WTC11 (cell line): ENCODE measurements around the gene CELSR1. TPM values are rescaled to one million over a fixed set of nuclear protein-coding genes. Genes with fewer than 3 reads are reported as not detected.

Source experiments
- ATAC-seq: fragments of 200-7000 bp; cut with Tn5 transposase; 2 replicates; pipeline ENCODE4 v1.10.0; 2021; ENCODE audit warnings: mild to moderate bottlenecking, moderate library complexity
- CTCF ChIA-PET: fragments of 300-600 bp; sonication (Branson Sonifier 250); formaldehyde crosslinking; loops from one replicate; lab custom pipeline; 2021; ENCODE audit warnings: antibody characterized with exemption; lab: Charles Lee
- POLR2A ChIA-PET: fragments of 350-600 bp; sonication (Branson Sonifier 250); formaldehyde crosslinking; loops from one replicate; lab custom pipeline; 2021; ENCODE audit warnings: antibody characterized with exemption; lab: Charles Lee
- DNase-seq: peaks from one replicate; pipeline ENCODE4 v3.0.0; 2021; ENCODE audit warnings: low spot score
- H3K27ac Mint-ChIP-seq: 2 replicates; pipeline ENCODE4 v1.8.0; 2021; ENCODE audit warnings: mixed read lengths
- H3K27me3 Mint-ChIP-seq: 2 replicates; pipeline ENCODE4 v1.8.0; 2021; ENCODE audit warnings: low read depth, mild to moderate bottlenecking, moderate library complexity, mixed read lengths
- H3K36me3 Mint-ChIP-seq: 2 replicates; pipeline ENCODE4 v1.8.0; 2021; ENCODE audit warnings: mixed read lengths
- H3K4me1 Mint-ChIP-seq: 2 replicates; pipeline ENCODE4 v1.8.0; 2022; ENCODE audit warnings: mixed read lengths
- H3K4me3 Mint-ChIP-seq: 2 replicates; pipeline ENCODE4 v1.8.0; 2021; ENCODE audit warnings: mild to moderate bottlenecking, moderate library complexity, mixed read lengths
- H3K9me3 Mint-ChIP-seq: 2 replicates; pipeline ENCODE4 v1.8.0; 2021; ENCODE audit warnings: mixed read lengths
- ATF1 ChIP-seq: sonication (generic); formaldehyde crosslinking; IDR thresholded peaks from 2 replicates; pipeline ENCODE4 v1.8.1; 2023; ENCODE audit warnings: mild to moderate bottlenecking, moderate library complexity, missing genetic modification reagents
- E2F1 ChIP-seq: sonication (generic); formaldehyde crosslinking; IDR thresholded peaks from 2 replicates; pipeline ENCODE4 v1.8.0; 2022; ENCODE audit warnings: mild to moderate bottlenecking, missing genetic modification reagents
- GABPB1 ChIP-seq: sonication (generic); formaldehyde crosslinking; IDR thresholded peaks from 2 replicates; pipeline ENCODE4 v1.8.1; 2023; ENCODE audit warnings: mild to moderate bottlenecking, missing genetic modification reagents
- IRF1 ChIP-seq: sonication (generic); formaldehyde crosslinking; IDR thresholded peaks from 2 replicates; pipeline ENCODE4 v1.8.0; 2023; ENCODE audit warnings: missing genetic modification reagents
- IRF2 ChIP-seq: sonication (generic); formaldehyde crosslinking; IDR thresholded peaks from 2 replicates; pipeline ENCODE4 v1.8.0; 2022; ENCODE audit warnings: low read depth, missing genetic modification reagents, borderline replicate concordance
- KAT7 ChIP-seq: sonication (generic); formaldehyde crosslinking; IDR thresholded peaks from 2 replicates; pipeline ENCODE4 v1.8.1; 2023; ENCODE audit warnings: missing genetic modification reagents, mild to moderate bottlenecking, borderline replicate concordance
- PRDM15 ChIP-seq: sonication (generic); formaldehyde crosslinking; IDR thresholded peaks from 2 replicates; pipeline ENCODE4 v1.8.0; 2022; ENCODE audit warnings: missing genetic modification reagents
- PREB ChIP-seq: sonication (generic); formaldehyde crosslinking; IDR thresholded peaks from 2 replicates; pipeline ENCODE4 v1.8.1; 2022; ENCODE audit warnings: mild to moderate bottlenecking, missing genetic modification reagents, moderate library complexity, borderline replicate concordance
- RELA ChIP-seq: sonication (generic); formaldehyde crosslinking; IDR thresholded peaks from 2 replicates; pipeline ENCODE4 v1.8.1; 2022; ENCODE audit warnings: missing genetic modification reagents, mild to moderate bottlenecking, borderline replicate concordance
- RORB ChIP-seq: fragments of 250-450 bp; sonication (Bioruptor Pico); IDR thresholded peaks from 2 replicates; pipeline ENCODE4 v1.9.0; 2021; ENCODE audit warnings: mild to moderate bottlenecking
- SMAD4 ChIP-seq: sonication (generic); formaldehyde crosslinking; IDR thresholded peaks from 2 replicates; pipeline ENCODE4 v1.8.0; 2022; ENCODE audit warnings: mild to moderate bottlenecking, missing genetic modification reagents
- SP1 ChIP-seq: sonication (generic); formaldehyde crosslinking; conservative IDR thresholded peaks from 2 replicates; pipeline ENCODE4 v1.8.1; 2022; ENCODE audit warnings: missing genetic modification reagents
- TEAD1 ChIP-seq: sonication (generic); formaldehyde crosslinking; IDR thresholded peaks from 2 replicates; pipeline ENCODE4 v1.8.0; 2022; ENCODE audit warnings: mild to moderate bottlenecking, missing genetic modification reagents
- TEAD4 ChIP-seq: sonication (generic); formaldehyde crosslinking; IDR thresholded peaks from 2 replicates; pipeline ENCODE4 v1.8.0; 2022; ENCODE audit warnings: mild to moderate bottlenecking, missing genetic modification reagents
- ZBTB21 ChIP-seq: sonication (generic); formaldehyde crosslinking; IDR thresholded peaks from 2 replicates; pipeline ENCODE4 v1.8.1; 2023; ENCODE audit warnings: mild to moderate bottlenecking, missing genetic modification reagents, borderline replicate concordance
- total RNA-seq: library from RNA; stranded (reverse); gene quantifications from 3 replicates; pipeline ENCODE4 v1.2.3, GENCODE V29; 2021

CELSR1 gene
- total RNA-seq, 1 experiment from 2014 or later, result 16.8 TPM

GRCh38 chr22:46348099-46348695, 189.2 kb downstream of the CELSR1 start:
- no peak overlapping the region for H3K27ac Mint-ChIP-seq
- no peaks in the 10 kb centered on the region for H3K4me1 Mint-ChIP-seq
- H3K4me3 Mint-ChIP-seq, result no peak overlapping the region
- no peaks in the 10 kb centered on the region for H3K9me3 Mint-ChIP-seq
- CTCF ChIA-PET, result no interaction called here
- DNase-seq, result no peak
- no peak for ATAC-seq
- no peaks in the 10 kb centered on the region for H3K27me3 Mint-ChIP-seq
- peaks cover 81% of the 10 kb centered on the region for H3K36me3 Mint-ChIP-seq
- TF ChIP-seq ATF1 (CRISPR knock-in tag), result no peak
- no peak for TF ChIP-seq TEAD1
- TF ChIP-seq SP1 (CRISPR knock-in tag), result no peak
- no peak for TF ChIP-seq PRDM15
- no peak for TF ChIP-seq IRF2 (CRISPR knock-in tag)
- no peak for TF ChIP-seq PREB (CRISPR knock-in tag)
- POLR2A ChIA-PET, result no interaction called here

- Mint-ChIP-seq H3K4me1 (no peaks in the 10 kb centered on the region), H3K27me3 (no peaks in the 10 kb centered on the region), H3K9me3 (no peaks in the 10 kb centered on the region), H3K36me3 (peaks cover 83% of the 10 kb centered on the region), H3K27ac (no peak overlapping the region)
- no peak for ATAC-seq
- CTCF ChIA-PET, result no interaction called here
- TF ChIP-seq IRF1 (CRISPR knock-in tag) (no peak), RELA (no peak), TEAD4 (CRISPR knock-in tag) (no peak), ATF1 (CRISPR knock-in tag) (no peak), GABPB1 (CRISPR knock-in tag) (no peak), SMAD4 (CRISPR knock-in tag) (no peak), ZBTB21 (CRISPR knock-in tag) (no peak), KAT7 (CRISPR knock-in tag) (no peak)
- TF ChIP-seq, all 79 proteins: peak for 0
- DNase-seq, result no peak
- H3K4me3 Mint-ChIP-seq, result no peak overlapping the region
- POLR2A ChIA-PET, result no interaction called here
Measured at GRCh38 chr22:46347646-46348045, 189.8 kb downstream of the CELSR1 start.

GRCh38 chr22:46346680-46347405, 190.6 kb downstream of the CELSR1 start:
- TF ChIP-seq E2F1 (CRISPR knock-in tag) (no peak), RORB (CRISPR knock-in tag) (no peak)
- ChIA-PET POLR2A (interaction anchor here (0.6 kb wide), 1 partner anchor 51 kb away, joined by 3 read pairs; no protein-coding TSS in a partner anchor), CTCF (no interaction called here)
- H3K27me3 Mint-ChIP-seq, result no peaks in the 10 kb centered on the region
- H3K9me3 Mint-ChIP-seq, result no peaks in the 10 kb centered on the region
- ATAC-seq, result no peak
- H3K36me3 Mint-ChIP-seq, result peaks cover 83% of the 10 kb centered on the region
- no peak overlapping the region for H3K27ac Mint-ChIP-seq
- no peak for DNase-seq
- no peak overlapping the region for H3K4me3 Mint-ChIP-seq
- no peaks in the 10 kb centered on the region for H3K4me1 Mint-ChIP-seq
